Muscle of leg (tissue), 11 donors: ENCODE results near the gene TMEM45A. TPM values are rescaled to one million over a fixed set of nuclear protein-coding genes. Genes with fewer than 3 reads are reported as not detected.
A peak's percentile ranks its signal among the peaks of the same experiment; 100 is the strongest.
"Not testable (repeated sequence)": the region's sequence is repeated elsewhere in the genome, so short reads cannot be mapped to it uniquely, and the experiment has no call there.

Experiments
- DNase-seq: peaks from one replicate; pipeline ENCODE4 v3.0.0; 2013
- H3K27ac ChIP-seq: one replicate; pipeline ENCODE4 v1.5.1; 2013; ENCODE audit warnings: mild to moderate bottlenecking, low read length, control low read depth
- H3K27me3 ChIP-seq: one replicate; pipeline ENCODE4 v1.6.1; 2013; ENCODE audit warnings: low read length; ENCODE audit not compliant: control insufficient read depth, insufficient read depth
- H3K36me3 ChIP-seq: one replicate; pipeline ENCODE4 v1.6.1; 2013; ENCODE audit warnings: low read length; ENCODE audit not compliant: control insufficient read depth, insufficient read depth
- H3K4me1 ChIP-seq: one replicate; pipeline ENCODE4 v1.6.1; 2013; ENCODE audit warnings: low read length; ENCODE audit not compliant: control insufficient read depth, insufficient read depth
- H3K4me3 ChIP-seq: one replicate; pipeline ENCODE4 v1.5.1; 2013; ENCODE audit warnings: low read length, control low read depth
- H3K9me3 ChIP-seq: replicated peaks from 2 replicates; pipeline ENCODE4 v1.6.1; 2013; ENCODE audit warnings: low read depth, low read length; ENCODE audit not compliant: control insufficient read depth
- WGBS: methylation state at CpG from one replicate; pipeline ENCODE4 v1.1.5; 2013; ENCODE audit warnings: missing lambda C conversion rate; ENCODE audit not compliant: insufficient coverage; 5-methylcytosine and 5-hydroxymethylcytosine counted together
- polyA plus RNA-seq, 8 donors: library from polyadenylated mRNA; unstranded; fragments of 120-200 nt; gene quantifications; one replicate each; pipeline versions ENCODE4 v1.2.1 to v1.2.3, GENCODE V29; 2013; ENCODE audit warnings: inconsistent platforms in 1 of 8, low replicate concordance in 1 of 8; ENCODE audit not compliant: insufficient read length in 8 of 8, insufficient read depth in 1 of 8
- total RNA-seq: library from RNA; stranded (reverse); fragments of 120-200 nt; gene quantifications from one replicate; pipeline ENCODE4 v1.2.4, GENCODE V29; 2013

TMEM45A gene
- total and polyA plus RNA-seq, 9 donors, result 13.6 to 30.2 (median 17.5) TPM

- WGBS, result 92% methylated on average over 2 of the region's 15 CpGs
- not testable (repeated sequence) for H3K27ac ChIP-seq, H3K4me1 ChIP-seq, H3K36me3 ChIP-seq, H3K27me3 ChIP-seq, DNase-seq, H3K4me3 ChIP-seq
- peaks cover 20% of the 10 kb centered on the region for H3K9me3 ChIP-seq
These were observed 17.4 kb downstream of the TMEM45A start for GRCh38 chr3:100509818-100510217.

GRCh38 chr3:100516232-100516631 is 23.8 kb downstream of the TMEM45A start:
- H3K4me1 ChIP-seq, result no peaks in the 10 kb centered on the region
- H3K27me3 ChIP-seq, result no peaks in the 10 kb centered on the region
- peaks cover 4% of the 10 kb centered on the region for H3K36me3 ChIP-seq
- no peaks in the 10 kb centered on the region for H3K9me3 ChIP-seq
- WGBS, result no CpG with 5 or more reads among the region's 2 CpGs
- H3K27ac ChIP-seq, result no peak overlapping the region
- no peak for DNase-seq
- no peak overlapping the region for H3K4me3 ChIP-seq

GRCh38 chr3:100516838-100517237 is 24.4 kb downstream of the TMEM45A start:
- no peaks in the 10 kb centered on the region for H3K9me3 ChIP-seq
- H3K36me3 ChIP-seq, result peaks cover 5% of the 10 kb centered on the region
- no peaks in the 10 kb centered on the region for H3K4me1 ChIP-seq
- peak; percentile 22 for DNase-seq
- 48% methylated on average over 2 of the region's 4 CpGs for WGBS
- no peak overlapping the region for H3K4me3 ChIP-seq
- H3K27ac ChIP-seq, result no peak overlapping the region
- no peaks in the 10 kb centered on the region for H3K27me3 ChIP-seq

- no peaks in the 10 kb centered on the region for H3K27me3 ChIP-seq
- H3K27ac ChIP-seq, result no peak overlapping the region
- H3K4me3 ChIP-seq, result no peak overlapping the region
- H3K36me3 ChIP-seq, result peaks cover 6% of the 10 kb centered on the region
- H3K9me3 ChIP-seq, result no peaks in the 10 kb centered on the region
- 93% methylated on average over 2 of the region's 6 CpGs for WGBS
- H3K4me1 ChIP-seq, result no peaks in the 10 kb centered on the region
- DNase-seq, result no peak
These were observed 24.9 kb downstream of the TMEM45A start for GRCh38 chr3:100517276-100517675.

GRCh38 chr3:100518244-100518643 is 25.8 kb downstream of the TMEM45A start:
- H3K36me3 ChIP-seq, result peaks cover 8% of the 10 kb centered on the region
- H3K4me1 ChIP-seq, result no peaks in the 10 kb centered on the region
- H3K27me3 ChIP-seq, result no peaks in the 10 kb centered on the region
- DNase-seq, result no peak
- H3K27ac ChIP-seq, result no peak overlapping the region
- no peak overlapping the region for H3K4me3 ChIP-seq
- no peaks in the 10 kb centered on the region for H3K9me3 ChIP-seq

GRCh38 chr3:100518983-100519382 is 26.6 kb downstream of the TMEM45A start:
- H3K36me3 ChIP-seq, result peaks cover 8% of the 10 kb centered on the region
- H3K27me3 ChIP-seq, result no peaks in the 10 kb centered on the region
- 65% methylated on average over 3 of the region's 4 CpGs for WGBS
- no peaks in the 10 kb centered on the region for H3K9me3 ChIP-seq
- H3K27ac ChIP-seq, result no peak overlapping the region
- H3K4me3 ChIP-seq, result no peak overlapping the region
- DNase-seq, result no peak
- no peaks in the 10 kb centered on the region for H3K4me1 ChIP-seq

- WGBS, result 93% methylated on average over 6 of the region's 10 CpGs
- no peak overlapping the region for H3K27ac ChIP-seq
These were observed 29.0 kb downstream of the TMEM45A start for GRCh38 chr3:100521439-100521845.

GRCh38 chr3:100522125-100522524 is 29.7 kb downstream of the TMEM45A start:
- no peak for DNase-seq
- Histone ChIP-seq H3K36me3 (peaks cover 8% of the 10 kb centered on the region), H3K4me3 (no peak overlapping the region), H3K9me3 (no peaks in the 10 kb centered on the region), H3K27ac (no peak overlapping the region), H3K27me3 (no peaks in the 10 kb centered on the region), H3K4me1 (no peaks in the 10 kb centered on the region)
- 94% methylated on average over 3 of the region's 3 CpGs for WGBS

More at GRCh38 chr3:100521439-100521845, 29.0 kb downstream of the TMEM45A start:
- Histone ChIP-seq H3K36me3 (peaks cover 8% of the 10 kb centered on the region), H3K9me3 (no peaks in the 10 kb centered on the region), H3K4me1 (no peaks in the 10 kb centered on the region), H3K4me3 (no peak overlapping the region), H3K27me3 (no peaks in the 10 kb centered on the region)
- no peak for DNase-seq

- no CpG with 5 or more reads among the region's 4 CpGs for WGBS
- no peak overlapping the region for H3K4me3 ChIP-seq
These were observed 30.8 kb downstream of the TMEM45A start for GRCh38 chr3:100523050-100523760.

GRCh38 chr3:100525753-100526612 is 33.6 kb downstream of the TMEM45A start:
- H3K4me1 ChIP-seq, result no peaks in the 10 kb centered on the region
- no peaks in the 10 kb centered on the region for H3K9me3 ChIP-seq
- no peak overlapping the region for H3K27ac ChIP-seq
- no peaks in the 10 kb centered on the region for H3K27me3 ChIP-seq
- no peak overlapping the region for H3K4me3 ChIP-seq
- peak; percentile 9 for DNase-seq
- H3K36me3 ChIP-seq, result peaks cover 4% of the 10 kb centered on the region
- WGBS, result 53% methylated on average over 9 of the region's 12 CpGs

More at GRCh38 chr3:100523050-100523760, 30.8 kb downstream of the TMEM45A start:
- DNase-seq, result no peak
- H3K27me3 ChIP-seq, result no peaks in the 10 kb centered on the region
- no peaks in the 10 kb centered on the region for H3K4me1 ChIP-seq
- H3K9me3 ChIP-seq, result no peaks in the 10 kb centered on the region
- H3K27ac ChIP-seq, result no peak overlapping the region
- peaks cover 8% of the 10 kb centered on the region for H3K36me3 ChIP-seq
